ENCODE measurements around the gene SPI1.

GRCh38 chr11:47398551-47398950, 20.2 kb upstream of the SPI1 start:
- TF ChIP-seq CTCF (IDR thresholded peaks at IDR 0.05) (no peak), EZH2 (IDR thresholded peaks at IDR 0.05; ENCODE audit: borderline replicate concordance, insufficient read depth, low read depth, low read length, poor library complexity, severe bottlenecking) (no peak)

Measured in B cell (primary cell).